Adipocyte (in vitro differentiated cells): Measurements from ENCODE around the gene GPR65.
"Not testable (repeated sequence)": the region's sequence is repeated elsewhere in the genome, so short reads cannot be mapped to it uniquely, and the experiment has no call there.

Source experiments
- DNase-seq: peaks from one replicate; pipeline ENCODE4 v3.0.0-alpha.2; 2015; ENCODE audit warnings: low read depth
- H3K27me3 ChIP-seq: replicated peaks from 2 replicates; pipeline ENCODE4 v1.7.0; 2013; ENCODE audit warnings: mild to moderate bottlenecking, low read length, moderate library complexity; ENCODE audit not compliant: control insufficient read depth, insufficient read depth
- H3K36me3 ChIP-seq: 2 replicates; pipeline ENCODE4 v1.7.0; 2013; ENCODE audit warnings: low read length, mild to moderate bottlenecking, moderate library complexity; ENCODE audit not compliant: control insufficient read depth, insufficient read depth, severe bottlenecking
- H3K4me1 ChIP-seq: 2 replicates; pipeline ENCODE4 v1.7.0; 2013; ENCODE audit warnings: mild to moderate bottlenecking, low read length, moderate library complexity; ENCODE audit not compliant: control insufficient read depth, insufficient read depth
- H3K4me3 ChIP-seq: 2 replicates; pipeline ENCODE4 v1.7.0; 2013; ENCODE audit warnings: mild to moderate bottlenecking, low read length, moderate library complexity
- H3K9ac ChIP-seq: 2 replicates; pipeline ENCODE4 v1.7.0; 2013; ENCODE audit warnings: mild to moderate bottlenecking, low read length, moderate library complexity
- H3K9me3 ChIP-seq: 2 replicates; pipeline ENCODE4 v1.7.0; 2013; ENCODE audit warnings: mild to moderate bottlenecking, low read length, moderate library complexity; ENCODE audit not compliant: control insufficient read depth

GPR65 gene

DNA sequence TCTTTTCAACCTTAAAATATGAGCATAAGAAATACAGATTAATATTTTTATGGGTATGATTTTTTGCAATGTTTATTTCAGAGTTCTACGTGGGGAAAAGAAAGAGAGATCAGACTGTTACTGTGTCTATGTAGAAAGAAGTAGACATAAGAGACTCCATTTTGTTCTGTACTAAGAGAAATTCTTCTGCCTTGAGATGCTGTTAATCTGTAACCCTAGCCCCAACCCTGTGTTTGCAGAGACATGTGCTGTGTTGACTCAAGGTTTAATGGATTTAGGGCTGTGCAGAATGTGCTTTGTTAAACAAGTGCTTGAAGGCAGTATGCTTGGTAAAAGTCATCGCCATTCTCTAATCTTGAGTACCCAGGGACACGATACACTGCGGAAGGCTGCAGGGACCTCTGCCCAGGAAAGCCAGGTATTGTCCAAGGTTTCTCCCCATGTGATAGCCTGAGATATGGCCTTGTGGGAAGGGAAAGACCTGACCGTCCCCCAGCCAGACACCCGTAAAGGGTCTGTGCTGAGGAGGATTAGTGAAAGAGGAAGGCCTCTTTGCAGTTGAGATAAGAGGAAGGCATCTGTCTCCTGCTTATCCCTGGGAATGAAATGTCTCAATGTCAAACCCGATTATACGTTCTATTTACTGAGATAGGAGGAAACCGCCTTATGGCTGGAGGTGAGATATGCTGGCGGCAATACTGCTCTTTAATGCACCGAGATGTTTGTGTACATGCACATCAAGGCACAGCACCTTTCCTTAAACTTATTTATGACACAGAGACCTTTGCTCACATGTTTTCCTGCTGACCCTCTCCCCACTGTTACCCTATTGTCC is 19.5 kb downstream of the GPR65 start:
- H3K36me3 ChIP-seq, H3K9ac ChIP-seq, H3K9me3 ChIP-seq, H3K4me3 ChIP-seq, H3K27me3 ChIP-seq, DNase-seq: not testable (repeated sequence)
- peaks cover 11% of the 10 kb centered on the region for H3K4me1 ChIP-seq

DNA sequence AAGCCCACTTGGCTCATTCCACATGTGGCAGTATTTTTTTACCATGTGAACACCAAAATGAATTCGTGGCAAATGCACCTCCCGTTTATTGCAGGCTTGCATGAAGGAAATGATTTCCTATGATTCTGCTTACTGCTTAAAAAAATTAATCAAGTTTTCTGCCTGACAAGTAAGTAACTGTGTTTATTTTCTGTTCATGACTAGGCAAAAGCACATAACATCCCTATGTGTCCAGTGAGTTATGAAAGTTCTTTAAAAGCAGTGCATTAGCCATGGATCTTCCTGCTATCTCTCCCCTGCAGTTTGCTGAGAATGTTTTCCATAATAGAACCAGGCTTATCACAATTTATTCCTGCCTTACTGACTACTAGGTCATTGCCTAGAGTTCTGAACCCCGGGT is 20.4 kb downstream of the GPR65 start:
- H3K4me1 ChIP-seq = peaks cover 5% of the 10 kb centered on the region
- H3K4me3 ChIP-seq = no peak overlapping the region
- no peak overlapping the region for H3K9ac ChIP-seq
- no peaks in the 10 kb centered on the region for H3K36me3 ChIP-seq
- no peaks in the 10 kb centered on the region for H3K9me3 ChIP-seq
- no peak for DNase-seq
- H3K27me3 ChIP-seq = peaks cover 5% of the 10 kb centered on the region

DNA sequence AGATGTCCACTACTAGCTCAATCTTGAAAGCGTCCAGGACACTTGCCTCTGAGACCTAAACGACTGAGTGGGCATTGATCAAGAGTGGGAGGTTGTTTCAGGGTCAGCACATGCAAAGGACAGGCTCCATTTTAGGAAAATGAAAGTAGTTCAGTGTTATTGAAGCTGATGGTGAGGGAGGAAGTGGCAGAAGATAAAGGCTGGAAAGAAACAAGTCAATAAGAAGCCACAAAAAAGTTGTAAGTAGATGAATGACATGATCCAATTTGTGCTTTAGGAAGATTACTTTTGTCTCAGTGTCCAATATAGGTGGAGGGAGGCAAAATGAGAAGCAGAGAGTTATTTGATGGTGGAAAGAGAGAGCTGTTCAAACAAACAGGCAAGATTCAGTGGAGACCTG is 22.0 kb downstream of the GPR65 start:
- Histone ChIP-seq H3K4me1 (no peaks in the 10 kb centered on the region), H3K9me3 (no peaks in the 10 kb centered on the region), H3K36me3 (no peaks in the 10 kb centered on the region), H3K27me3 (peaks cover 9% of the 10 kb centered on the region), H3K4me3 (no peak overlapping the region), H3K9ac (no peak overlapping the region)
- no peak for DNase-seq

DNA sequence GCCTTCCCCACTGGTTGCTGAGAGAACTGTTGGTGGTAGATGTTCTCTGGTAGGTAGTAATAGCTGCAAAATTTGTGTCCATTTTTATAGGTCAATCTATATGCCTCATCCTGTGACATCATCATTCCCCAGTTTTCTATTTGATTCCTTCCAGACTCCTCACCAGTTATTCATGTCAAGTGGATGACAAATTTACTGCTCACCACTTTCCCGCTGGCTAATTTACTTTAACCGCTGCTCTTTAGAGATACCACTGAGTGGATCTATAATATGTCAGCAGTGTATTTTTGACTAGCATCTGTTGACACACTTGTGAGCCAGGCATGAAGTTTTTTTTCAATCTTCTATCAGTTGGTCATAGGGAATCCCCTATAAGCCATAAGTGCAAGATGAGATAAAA is 24.6 kb downstream of the GPR65 start:
- H3K4me3 ChIP-seq = no peak overlapping the region
- H3K4me1 ChIP-seq = peaks cover 9% of the 10 kb centered on the region
- H3K9me3 ChIP-seq = no peaks in the 10 kb centered on the region
- no peak overlapping the region for H3K9ac ChIP-seq
- H3K36me3 ChIP-seq = no peaks in the 10 kb centered on the region
- peaks cover 9% of the 10 kb centered on the region for H3K27me3 ChIP-seq
- no peak for DNase-seq

DNA sequence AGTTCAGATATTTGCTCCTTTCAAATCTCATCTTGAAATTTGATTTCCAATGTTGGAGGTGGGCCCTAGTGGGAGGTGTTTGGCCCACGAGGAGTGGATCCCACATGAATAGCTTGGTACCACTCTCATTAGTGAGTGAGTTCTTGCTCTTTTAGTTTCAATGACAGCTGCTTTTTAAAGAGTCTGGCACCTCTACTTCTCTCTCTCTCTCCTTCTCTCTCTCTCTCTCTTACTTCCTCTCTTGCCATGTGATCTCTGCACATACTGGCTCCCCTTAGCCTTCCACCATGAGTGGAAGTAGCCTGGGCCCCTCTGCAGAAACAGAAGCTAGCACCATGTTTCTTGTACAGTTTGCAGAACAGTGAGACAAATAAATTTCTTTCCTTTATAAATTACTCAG is 25.1 kb downstream of the GPR65 start:
- no peaks in the 10 kb centered on the region for H3K9me3 ChIP-seq
- peaks cover 10% of the 10 kb centered on the region for H3K27me3 ChIP-seq
- no peak overlapping the region for H3K4me3 ChIP-seq
- no peak overlapping the region for H3K9ac ChIP-seq
- no peaks in the 10 kb centered on the region for H3K36me3 ChIP-seq
- DNase-seq = no peak
- H3K4me1 ChIP-seq = peaks cover 11% of the 10 kb centered on the region

DNA sequence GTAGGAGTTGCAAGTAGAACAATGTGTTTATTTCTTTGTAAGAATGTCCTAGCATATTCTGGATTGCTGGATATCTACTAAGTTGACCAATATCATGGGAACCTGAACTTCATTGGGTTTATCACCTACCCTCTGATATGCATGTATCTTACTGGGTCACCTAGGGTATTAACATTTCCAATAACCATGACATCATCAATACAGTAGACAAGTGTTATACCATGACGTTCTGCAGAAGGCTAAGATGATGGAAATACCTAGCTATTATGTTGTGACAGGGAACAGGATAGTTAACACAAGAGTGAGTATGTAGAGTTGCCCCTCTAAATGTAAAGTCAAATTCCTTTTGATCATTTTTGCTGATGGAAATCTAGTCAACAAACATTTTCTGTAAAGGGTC is 26.0 kb downstream of the GPR65 start:
- peaks cover 18% of the 10 kb centered on the region for H3K27me3 ChIP-seq
- H3K9ac ChIP-seq = no peak overlapping the region
- no peaks in the 10 kb centered on the region for H3K9me3 ChIP-seq
- H3K4me1 ChIP-seq = peaks cover 11% of the 10 kb centered on the region
- H3K36me3 ChIP-seq = no peaks in the 10 kb centered on the region
- no peak overlapping the region for H3K4me3 ChIP-seq
- no peak for DNase-seq

DNA sequence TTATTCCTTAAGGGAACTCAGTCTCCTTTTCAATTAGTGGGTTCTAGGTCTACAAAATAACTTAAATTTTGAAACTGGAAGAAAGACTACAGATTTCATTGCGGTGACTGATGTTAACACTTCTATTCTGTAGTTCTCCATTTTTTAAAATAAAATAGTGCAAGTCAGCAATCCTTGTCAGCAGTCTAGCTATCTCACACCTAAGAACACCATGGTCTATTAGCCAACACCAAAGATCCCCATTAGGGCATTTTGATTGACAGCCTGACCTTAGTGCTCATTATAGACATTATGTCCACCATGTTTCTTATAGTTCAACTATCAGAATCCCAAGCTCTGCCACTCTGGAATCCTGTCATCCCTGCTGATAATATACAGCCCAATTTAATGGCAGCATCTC is 27.4 kb downstream of the GPR65 start:
- Histone ChIP-seq H3K27me3 (peaks cover 21% of the 10 kb centered on the region), H3K4me1 (peaks cover 11% of the 10 kb centered on the region), H3K36me3 (no peaks in the 10 kb centered on the region), H3K9me3 (no peaks in the 10 kb centered on the region), H3K4me3 (no peak overlapping the region), H3K9ac (no peak overlapping the region)
- DNase-seq = no peak

DNA sequence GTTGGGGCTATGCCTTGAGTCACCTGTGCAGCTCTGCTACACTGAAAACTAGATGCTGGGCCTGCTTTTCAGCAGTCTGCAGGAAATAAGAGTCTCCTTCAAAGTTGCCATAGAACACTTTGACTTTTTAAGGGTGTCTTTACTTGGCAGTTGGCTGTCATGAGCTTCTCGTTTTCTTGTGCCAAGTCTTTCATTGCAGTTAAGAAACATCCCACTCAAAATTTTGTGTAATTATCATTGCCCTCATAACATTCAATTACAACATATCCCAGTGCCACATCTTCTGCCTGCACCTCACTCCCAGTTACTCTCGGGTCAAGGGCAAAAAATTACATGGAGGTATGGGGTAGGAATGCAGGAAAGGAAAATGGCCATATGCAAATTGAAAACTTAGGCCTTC is 29.1 kb downstream of the GPR65 start:
- Histone ChIP-seq H3K9ac (no peak overlapping the region), H3K4me1 (peaks cover 11% of the 10 kb centered on the region), H3K36me3 (no peaks in the 10 kb centered on the region), H3K4me3 (no peak overlapping the region), H3K9me3 (no peaks in the 10 kb centered on the region), H3K27me3 (peaks cover 23% of the 10 kb centered on the region)
- no peak for DNase-seq

DNA sequence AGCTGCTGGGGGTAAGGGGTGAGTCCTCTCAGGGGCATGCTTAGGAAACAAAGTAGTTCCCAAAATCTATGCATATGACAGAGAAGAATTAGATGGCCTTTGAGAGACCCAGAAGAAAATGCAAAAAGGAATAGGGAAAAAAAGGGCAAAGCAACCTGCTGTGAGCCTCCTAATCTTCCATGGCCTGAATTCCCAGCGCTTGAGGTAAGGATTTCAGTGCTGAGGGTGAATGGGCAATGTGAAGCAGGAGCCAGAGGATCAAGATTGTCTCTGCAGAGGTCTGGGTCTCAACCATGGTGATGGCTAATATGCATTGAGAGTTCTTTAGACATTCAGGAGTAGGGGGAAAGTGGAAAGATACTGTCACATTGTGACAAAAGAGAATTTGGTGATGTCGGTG is 31.5 kb downstream of the GPR65 start:
- peaks cover 16% of the 10 kb centered on the region for H3K27me3 ChIP-seq
- DNase-seq = no peak
- peaks cover 11% of the 10 kb centered on the region for H3K4me1 ChIP-seq
- no peaks in the 10 kb centered on the region for H3K36me3 ChIP-seq
- H3K9ac ChIP-seq = no peak overlapping the region
- no peak overlapping the region for H3K4me3 ChIP-seq
- no peaks in the 10 kb centered on the region for H3K9me3 ChIP-seq

DNA sequence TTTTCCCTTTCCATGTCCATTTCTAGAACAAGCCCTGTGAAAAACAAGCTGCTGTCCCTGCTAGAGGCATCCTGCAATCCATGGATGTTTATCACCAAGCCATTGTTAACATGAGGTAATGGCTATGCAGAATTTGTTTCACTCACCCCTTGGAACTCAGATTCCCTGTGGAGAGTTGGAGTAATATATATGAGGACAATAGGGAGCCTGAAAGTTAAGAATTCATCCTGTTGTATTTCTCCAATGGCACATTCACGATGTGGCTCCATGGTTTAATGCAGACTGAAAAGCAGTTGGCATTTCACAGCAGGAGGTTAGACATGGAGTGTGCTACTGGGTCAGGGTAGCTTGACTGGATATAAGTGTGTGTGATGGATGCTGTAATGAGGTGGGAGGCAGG is 32.4 kb downstream of the GPR65 start:
- Histone ChIP-seq H3K27me3 (peaks cover 16% of the 10 kb centered on the region), H3K9me3 (no peaks in the 10 kb centered on the region), H3K4me1 (peaks cover 17% of the 10 kb centered on the region), H3K9ac (no peak overlapping the region), H3K36me3 (no peaks in the 10 kb centered on the region), H3K4me3 (no peak overlapping the region)
- DNase-seq = no peak

DNA sequence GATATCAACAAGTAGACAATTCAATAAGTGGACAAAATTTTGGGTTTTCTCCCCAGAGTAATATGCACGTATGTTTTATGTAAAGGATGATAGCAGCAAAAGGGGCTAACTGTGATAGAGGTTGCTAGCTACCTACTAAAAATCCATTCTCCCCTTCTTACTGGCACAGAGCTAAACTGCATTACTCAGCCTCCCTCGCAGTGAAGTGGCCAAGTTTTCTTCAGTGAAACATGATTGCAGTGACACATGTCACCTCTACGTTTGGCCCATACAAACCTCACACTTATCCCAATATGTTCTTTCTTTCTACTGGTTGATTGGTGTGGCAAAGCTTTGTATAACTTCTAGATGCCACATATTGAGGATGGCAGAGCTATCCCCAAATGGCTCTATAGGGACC is 34.3 kb downstream of the GPR65 start:
- peaks cover 22% of the 10 kb centered on the region for H3K4me1 ChIP-seq
- H3K9ac ChIP-seq = no peak overlapping the region
- H3K4me3 ChIP-seq = no peak overlapping the region
- peaks cover 16% of the 10 kb centered on the region for H3K27me3 ChIP-seq
- DNase-seq = no peak
- no peaks in the 10 kb centered on the region for H3K9me3 ChIP-seq
- no peaks in the 10 kb centered on the region for H3K36me3 ChIP-seq

DNA sequence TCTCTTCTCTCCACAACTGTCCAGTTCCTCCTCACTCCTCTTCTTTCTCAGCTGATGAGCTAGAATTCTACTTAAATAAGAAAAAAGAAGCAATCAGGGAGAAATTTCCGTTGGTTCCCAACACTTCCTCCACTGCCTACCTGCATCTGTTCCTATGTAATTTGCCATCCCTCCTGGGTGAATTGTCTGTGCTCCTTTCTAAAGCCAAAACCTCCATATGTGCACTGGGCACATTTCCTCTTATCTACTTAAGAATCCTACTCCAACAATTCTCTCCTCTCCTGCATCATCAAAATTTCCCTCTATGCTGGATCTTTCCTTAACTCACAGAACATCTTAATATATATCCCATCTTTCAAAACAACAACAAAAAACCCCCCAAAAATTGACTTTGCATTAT is 35.2 kb downstream of the GPR65 start:
- Histone ChIP-seq H3K4me3 (no peak overlapping the region), H3K36me3 (no peaks in the 10 kb centered on the region), H3K9me3 (no peaks in the 10 kb centered on the region), H3K27me3 (peaks cover 15% of the 10 kb centered on the region), H3K9ac (no peak overlapping the region), H3K4me1 (peaks cover 26% of the 10 kb centered on the region)
- no peak for DNase-seq
